Neural cell (in vitro differentiated cells): ENCODE measurements around the gene CNOT11. TPM values are rescaled to one million over a fixed set of nuclear protein-coding genes. Genes with fewer than 3 reads are reported as not detected.

Experiments used
- H2AFZ ChIP-seq: fragments of 200-600, 300-800 bp; sonication (generic), shearing (Covaris generic); 2 replicates; pipeline ENCODE4 v1.6.0; 2014; ENCODE audit warnings: low read depth, mild to moderate bottlenecking, antibody characterized with exemption, low read length, moderate library complexity
- H3F3A ChIP-seq: fragments of 200-600 bp; shearing (Covaris generic); 2 replicates; pipeline ENCODE4 v1.6.1; 2016; ENCODE audit warnings: mild to moderate bottlenecking, moderate library complexity, mixed read lengths, antibody characterized with exemption, low read length; ENCODE audit not compliant: insufficient read depth, poor library complexity, severe bottlenecking
- H3K27ac ChIP-seq: fragments of 200-600, 300-800 bp; sonication (generic), shearing (Covaris generic); 2 replicates; pipeline ENCODE4 v1.5.1; 2014; ENCODE audit warnings: mild to moderate bottlenecking, low read length, moderate library complexity
- H3K27me3 ChIP-seq: fragments of 300-800, 200-600 bp; sonication (generic), shearing (Covaris generic); 2 replicates; pipeline ENCODE4 v1.6.0; 2014; ENCODE audit warnings: mild to moderate bottlenecking, low read depth, low read length, moderate library complexity; ENCODE audit not compliant: insufficient read depth
- H3K36me3 ChIP-seq: fragments of 300-800, 200-600 bp; sonication (generic), shearing (Covaris generic); 2 replicates; pipeline ENCODE4 v1.5.1; 2014; ENCODE audit warnings: mild to moderate bottlenecking, antibody characterized with exemption, low read length, moderate library complexity; ENCODE audit not compliant: insufficient read depth
- H3K4me2 ChIP-seq: fragments of 300-800, 200-600 bp; sonication (generic), shearing (Covaris generic); 2 replicates; pipeline ENCODE4 v1.6.0; 2014; ENCODE audit warnings: mild to moderate bottlenecking, low read length
- H3K4me3 ChIP-seq: fragments of 300-800, 200-600 bp; sonication (generic), shearing (Covaris generic); 2 replicates; pipeline ENCODE4 v1.5.1; 2014; ENCODE audit warnings: mild to moderate bottlenecking, low read length, moderate library complexity
- H3K79me2 ChIP-seq: fragments of 200-600 bp; shearing (Covaris generic); replicated peaks from 2 replicates; pipeline ENCODE4 v1.6.0; 2014; ENCODE audit warnings: mild to moderate bottlenecking, low read length, moderate library complexity; ENCODE audit not compliant: insufficient read depth
- H3K9ac ChIP-seq: fragments of 300-800, 200-600 bp; sonication (generic), shearing (Covaris generic); 2 replicates; pipeline ENCODE4 v1.6.1; 2016; ENCODE audit warnings: mild to moderate bottlenecking, low read length, mixed read lengths
- H3K9me2 ChIP-seq: fragments of 200-600 bp; shearing (Covaris generic); 2 replicates; pipeline ENCODE4 v1.6.1; 2016; ENCODE audit warnings: mild to moderate bottlenecking, low read length, mixed read lengths; ENCODE audit not compliant: insufficient read depth
- H3K9me3 ChIP-seq: fragments of 200-600, 300-800 bp; sonication (generic), shearing (Covaris generic); 2 replicates; pipeline ENCODE4 v1.6.1; 2016; ENCODE audit warnings: mild to moderate bottlenecking, mixed run types, low read length, moderate library complexity, mixed read lengths
- H4K20me1 ChIP-seq: fragments of 200-600 bp; shearing (Covaris generic); 2 replicates; pipeline ENCODE4 v1.6.1; 2016; ENCODE audit warnings: mild to moderate bottlenecking, mixed run types; ENCODE audit not compliant: insufficient read depth
- CTCF ChIP-seq: fragments of 450-650 bp; IDR thresholded peaks from 2 replicates; pipeline ENCODE4 v1.5.1; 2014; ENCODE audit warnings: antibody characterized with exemption, mild to moderate bottlenecking, moderate library complexity; ENCODE audit not compliant: poor library complexity, severe bottlenecking
- EP300 ChIP-seq: fragments of 450-650 bp; conservative IDR thresholded peaks from 2 replicates; pipeline ENCODE4 v1.6.1; 2014; ENCODE audit warnings: antibody characterized with exemption, mild to moderate bottlenecking, moderate library complexity; ENCODE audit not compliant: poor library complexity, severe bottlenecking
- EZH2 ChIP-seq: fragments of 200-600, 300-800 bp; shearing (Covaris generic), sonication (generic); IDR thresholded peaks from 2 replicates; pipeline ENCODE4 v1.6.1; 2014; ENCODE audit warnings: antibody characterized with exemption, low read length, borderline replicate concordance, mild to moderate bottlenecking; ENCODE audit not compliant: insufficient read depth, poor library complexity, severe bottlenecking
- MXI1 ChIP-seq: fragments of 450-650 bp; conservative IDR thresholded peaks from 2 replicates; pipeline ENCODE4 v1.6.1; 2014; ENCODE audit warnings: antibody characterized with exemption, mild to moderate bottlenecking; ENCODE audit not compliant: poor library complexity, severe bottlenecking
- POLR2AphosphoS5 ChIP-seq: IDR thresholded peaks from 2 replicates; pipeline ENCODE4 v1.6.1; 2012
- RAD21 ChIP-seq: fragments of 450-650 bp; conservative IDR thresholded peaks from 2 replicates; pipeline ENCODE4 v1.6.1; 2014; ENCODE audit warnings: antibody characterized with exemption, mild to moderate bottlenecking, moderate library complexity
- REST ChIP-seq: IDR thresholded peaks from 2 replicates; pipeline ENCODE4 v1.6.1; 2012; ENCODE audit warnings: borderline replicate concordance
- SMC3 ChIP-seq: fragments of 450-650 bp; conservative IDR thresholded peaks from 2 replicates; pipeline ENCODE4 v1.6.1; 2014; ENCODE audit warnings: antibody characterized with exemption, mild to moderate bottlenecking, moderate library complexity; ENCODE audit not compliant: poor library complexity
- TAF1 ChIP-seq: IDR thresholded peaks from 2 replicates; pipeline ENCODE4 v1.6.1; 2012; ENCODE audit warnings: low read depth
- polyA plus RNA-seq: library from polyadenylated mRNA; depleted of rRNA; stranded (reverse); fragments of >200 nt; gene quantifications from 2 replicates; pipeline ENCODE4 v1.2.3, GENCODE V29; 2014

The CNOT11 gene
- polyA plus RNA-seq, 1 donor from 2014 or later, result 35.2 TPM

- H3K36me3 ChIP-seq, result no peaks in the 10 kb centered on the region
- H3K9ac ChIP-seq, result no peak overlapping the region
- H3F3A ChIP-seq, result no peaks in the 10 kb centered on the region
- no peaks in the 10 kb centered on the region for H3K27me3 ChIP-seq
- no peaks in the 10 kb centered on the region for H3K9me3 ChIP-seq
- no peak overlapping the region for H3K4me2 ChIP-seq
- no peaks in the 10 kb centered on the region for H3K9me2 ChIP-seq
- TF ChIP-seq EZH2, result no peak
- no peak for TF ChIP-seq EP300
- TF ChIP-seq RAD21, result no peak
- no peak for TF ChIP-seq MXI1
- TF ChIP-seq CTCF, result no peak
- TF ChIP-seq REST, result no peak
- no peak for TF ChIP-seq SMC3
- TF ChIP-seq POLR2AphosphoS5, result no peak
- TF ChIP-seq TAF1, result no peak
- no peak overlapping the region for H3K27ac ChIP-seq
- H4K20me1 ChIP-seq, result no peaks in the 10 kb centered on the region
- H3K79me2 ChIP-seq, result peaks cover 6% of the 10 kb centered on the region
- H3K4me3 ChIP-seq, result no peak overlapping the region
- no peak overlapping the region for H2AFZ ChIP-seq
These were observed 39.3 kb downstream of the CNOT11 start for GRCh38 chr2:101291973-101292372.

GRCh38 chr2:101293544-101293943 is 40.9 kb downstream of the CNOT11 start:
- Histone ChIP-seq H3K9ac (no peak overlapping the region), H3K79me2 (peaks cover 17% of the 10 kb centered on the region)

More at GRCh38 chr2:101293544-101293943, 40.9 kb downstream of the CNOT11 start:
- no peaks in the 10 kb centered on the region for H3K9me2 ChIP-seq
- no peaks in the 10 kb centered on the region for H3K9me3 ChIP-seq
- H3K4me2 ChIP-seq, result no peak overlapping the region
- no peak overlapping the region for H3K4me3 ChIP-seq
- H3K36me3 ChIP-seq, result no peaks in the 10 kb centered on the region
- no peaks in the 10 kb centered on the region for H4K20me1 ChIP-seq
- no peak for TF ChIP-seq TAF1
- TF ChIP-seq MXI1, result no peak
- no peak for TF ChIP-seq REST
- H3F3A ChIP-seq, result no peaks in the 10 kb centered on the region
- no peak overlapping the region for H3K27ac ChIP-seq
- H3K27me3 ChIP-seq, result no peaks in the 10 kb centered on the region
- H2AFZ ChIP-seq, result no peak overlapping the region
